ENCODE results near the gene MGP. TPM values are rescaled to one million over a fixed set of nuclear protein-coding genes. Genes with fewer than 3 reads are reported as not detected.

MGP gene
- total and polyA plus RNA-seq, 2 of the 8 experiments (the other 6 are each of a cell fraction or from before 2014, with no cell fraction given), result not detected

DNA sequence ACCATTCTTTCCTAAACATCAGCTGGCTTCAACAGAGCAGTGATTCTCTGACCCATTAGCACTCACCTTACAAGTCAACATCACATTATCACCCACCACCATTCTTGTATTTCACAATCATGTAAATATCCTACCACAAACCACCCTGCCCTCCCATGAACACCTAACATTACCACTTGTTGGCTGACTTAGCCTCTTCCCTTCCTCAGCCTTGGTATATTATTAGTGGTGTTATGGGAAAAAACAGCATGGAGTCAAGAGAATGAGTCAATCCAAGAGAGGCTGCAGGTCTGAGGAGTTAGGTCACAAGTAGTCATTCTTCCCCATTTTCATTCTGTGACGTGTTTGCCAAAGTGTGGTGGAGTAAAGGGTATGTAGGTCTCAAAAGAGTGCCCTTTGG is 22.3 kb upstream of the MGP start (continued):
- TF ChIP-seq EP300 (IDR thresholded peaks at IDR 0.05; ENCODE audit: borderline replicate concordance in 1 of 2, low read depth in 2 of 2, low read length in 2 of 2) (no peak), SAP30 (IDR thresholded peaks at IDR 0.05; ENCODE audit: insufficient read depth, insufficient replicate concordance, low read length) (no peak), NANOG (IDR thresholded peaks at IDR 0.05; ENCODE audit: insufficient read depth, low read depth, low read length, poor library complexity, severe bottlenecking) (no peak), JUN (IDR thresholded peaks at IDR 0.05; ENCODE audit: low read depth, low read length) (no peak), HDAC6 (IDR thresholded peaks at IDR 0.05; ENCODE audit: low read depth, low read length) (no peak), JUND (IDR thresholded peaks at IDR 0.05; ENCODE audit: low read length) (no peak), HDAC2 (IDR thresholded peaks at IDR 0.05; ENCODE audit: borderline replicate concordance in 1 of 2, low read depth in 2 of 2, low read length in 2 of 2) (no peak)
- TF ChIP-seq, protein P1, sequence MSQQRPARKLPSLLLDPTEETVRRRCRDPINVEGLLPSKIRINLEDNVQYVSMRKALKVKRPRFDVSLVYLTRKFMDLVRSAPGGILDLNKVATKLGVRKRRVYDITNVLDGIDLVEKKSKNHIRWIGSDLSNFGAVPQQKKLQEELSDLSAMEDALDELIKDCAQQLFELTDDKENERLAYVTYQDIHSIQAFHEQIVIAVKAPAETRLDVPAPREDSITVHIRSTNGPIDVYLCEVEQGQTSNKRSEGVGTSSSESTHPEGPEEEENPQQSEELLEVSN (IDR thresholded peaks at IDR 0.05), result no peak

All from H1 (cell line).